Endothelial cell of umbilical vein (primary cell): ENCODE data around the gene RAD51B. TPM values are rescaled to one million over a fixed set of nuclear protein-coding genes. Genes with fewer than 3 reads are reported as not detected.
A peak's percentile ranks its signal among the peaks of the same experiment; 100 is the strongest.

ENCODE experiments used
- BruUV-seq: library from RNA; stranded (reverse); fragments of 400-500 nt; replicated peaks from 2 replicates; lab custom pipeline; 2021; lab: Mats Ljungman, UMichigan
- CTCF ChIA-PET: fragments of 300-600, 350-600 bp; sonication (Branson Sonifier 250); formaldehyde crosslinking; loops from one replicate; lab custom pipeline; 2021; ENCODE audit warnings: antibody characterized with exemption, inconsistent platforms; lab: Charles Lee
- POLR2A ChIA-PET: fragments of 300-600, 350-600 bp; sonication (Branson Sonifier 250); formaldehyde crosslinking; loops from one replicate; lab custom pipeline; 2021; ENCODE audit warnings: antibody characterized with exemption, inconsistent platforms; lab: Charles Lee
- DNase-seq: peaks from one replicate; pipeline ENCODE4 v3.0.0-alpha.2; 2011; ENCODE audit warnings: low read depth, low spot score
- FAIRE-seq: peaks from 2 replicates; lab custom pipeline; 2011; peaks lifted over from hg19 to GRCh38; lab: Jason Lieb, UNC
- H2AFZ ChIP-seq: 2 replicates; pipeline ENCODE4 v1.6.0; 2012; ENCODE audit warnings: low read depth, low read length, control low read depth, inconsistent platforms
- H3K27ac ChIP-seq: 2 replicates; pipeline ENCODE4 v1.5.1; 2011; ENCODE audit warnings: low read depth, mild to moderate bottlenecking, control low read depth, low read length, moderate library complexity; ENCODE audit not compliant: insufficient read depth
- H3K27me3 ChIP-seq, 2 experiments: 2 replicates each; pipeline versions ENCODE4 v1.6.0 to v1.6.1; 2011; ENCODE audit warnings: low read length in 2 of 2, mixed read lengths in 1 of 2; ENCODE audit not compliant: control insufficient read depth in 2 of 2, insufficient read depth in 2 of 2
- H3K36me3 ChIP-seq, 2 experiments: 2 replicates in 1 of 2; 3 replicates in 1 of 2; pipeline ENCODE4 v1.5.1; 2011; ENCODE audit warnings: low read length in 2 of 2, mild to moderate bottlenecking in 1 of 2, moderate library complexity in 1 of 2; ENCODE audit not compliant: control insufficient read depth in 2 of 2, insufficient read depth in 2 of 2; ENCODE audit errors: extremely low read depth in 1 of 2
- H3K4me1 ChIP-seq: 3 replicates; pipeline ENCODE4 v1.5.1; 2011; ENCODE audit warnings: mild to moderate bottlenecking, low read length; ENCODE audit not compliant: control insufficient read depth, insufficient read depth; ENCODE audit errors: extremely low read depth
- H3K4me2 ChIP-seq: 2 replicates; pipeline ENCODE4 v1.6.1; 2011; ENCODE audit warnings: low read length, control low read depth, mixed read lengths; ENCODE audit not compliant: insufficient read depth
- H3K4me3 ChIP-seq, 3 experiments: fragments of 200-600 bp in 1 of 3; sonication (generic), shearing (Covaris generic) in 1 of 3; replicated peaks in 1 of 3; 2 replicates each; pipeline ENCODE4 v1.5.1; 2011 to 2016; ENCODE audit warnings: control low read depth in 3 of 3, low read length in 3 of 3, mild to moderate bottlenecking in 2 of 3, inconsistent platforms in 1 of 3, low read depth in 1 of 3, moderate library complexity in 1 of 3; ENCODE audit not compliant: insufficient read depth in 1 of 3
- H3K79me2 ChIP-seq: 2 replicates; pipeline ENCODE4 v1.6.0; 2012; ENCODE audit warnings: low read length, inconsistent platforms; ENCODE audit not compliant: control insufficient read depth, insufficient read depth
- H3K9ac ChIP-seq: replicated peaks from 2 replicates; pipeline ENCODE3; 2011; ENCODE audit warnings: low read length, control low read depth; ENCODE audit not compliant: insufficient read depth; ENCODE audit errors: extremely low read depth
- H3K9me1 ChIP-seq: replicated peaks from 3 replicates; pipeline ENCODE4 v1.6.0; 2011; ENCODE audit warnings: mild to moderate bottlenecking, low read length; ENCODE audit not compliant: control insufficient read depth, insufficient read depth; ENCODE audit errors: extremely low read depth
- H3K9me3 ChIP-seq: replicated peaks from 2 replicates; pipeline ENCODE4 v1.5.1; 2012; ENCODE audit warnings: low read length, inconsistent platforms; ENCODE audit not compliant: control insufficient read depth, insufficient read depth
- H4K20me1 ChIP-seq: replicated peaks from 2 replicates; pipeline ENCODE3; 2011; ENCODE audit warnings: mild to moderate bottlenecking, low read length; ENCODE audit not compliant: control insufficient read depth, insufficient read depth; ENCODE audit errors: extremely low read depth
- CTCF ChIP-seq, 2 donors: IDR thresholded peaks; 1 replicate in 1 of 2; 2 replicates in 1 of 2; pipeline ENCODE4 v1.5.1; 2011; ENCODE audit warnings: low read length in 2 of 2, mild to moderate bottlenecking in 2 of 2, moderate library complexity in 2 of 2, control low read depth in 1 of 2, inconsistent platforms in 1 of 2, low read depth in 1 of 2; ENCODE audit not compliant: insufficient read depth in 1 of 2; ENCODE audit errors: extremely low read depth in 1 of 2
- EZH2 ChIP-seq: IDR thresholded peaks from 2 replicates; pipeline ENCODE4 v1.6.1; 2012; ENCODE audit warnings: borderline replicate concordance, low read depth, mild to moderate bottlenecking, moderate library complexity, low read length, inconsistent platforms; ENCODE audit not compliant: severe bottlenecking
- FOS ChIP-seq: IDR thresholded peaks from 2 replicates; pipeline ENCODE4 v1.6.1; 2011; ENCODE audit warnings: mild to moderate bottlenecking, low read length, moderate library complexity, borderline replicate concordance; ENCODE audit not compliant: insufficient read depth
- GATA2 ChIP-seq: IDR thresholded peaks from 2 replicates; pipeline ENCODE4 v1.7.0; 2011; ENCODE audit warnings: low read depth, mild to moderate bottlenecking, moderate library complexity, mixed read lengths, low read length; ENCODE audit not compliant: insufficient read length, insufficient read depth
- JUN ChIP-seq: IDR thresholded peaks from 2 replicates; pipeline ENCODE4 v1.6.1; 2011; ENCODE audit warnings: borderline replicate concordance, low read depth; ENCODE audit not compliant: insufficient read length, insufficient read depth
- MAX ChIP-seq: IDR thresholded peaks from 2 replicates; pipeline ENCODE4 v1.6.1; 2011; ENCODE audit not compliant: insufficient read depth, insufficient read length
- MYC ChIP-seq: IDR thresholded peaks from one replicate; pipeline ENCODE4 v1.6.1; 2011; ENCODE audit warnings: mild to moderate bottlenecking, low read depth, low read length
- POLR2A ChIP-seq: IDR thresholded peaks from 2 replicates; pipeline ENCODE4 v1.6.1; 2012; ENCODE audit warnings: low read depth, mild to moderate bottlenecking, control low read depth, low read length
- POLR2AphosphoS5 ChIP-seq: IDR thresholded peaks from 2 replicates; pipeline ENCODE4 v1.6.1; 2012; ENCODE audit warnings: low read depth, mild to moderate bottlenecking, control low read depth, low read length, moderate library complexity; ENCODE audit not compliant: insufficient read depth
- dilution Hi-C: fragments of 300-500 bp; cut with MboI; formaldehyde crosslinking; loops from one replicate; pipeline ENCODE4 v1.15.0; 2019; ENCODE audit warnings: low sequenced_read_pairs; ENCODE audit not compliant: extremely low pct_ligation_motif_present
- intact Hi-C: fragments of 100-400 bp; cut with micrococcal nuclease; formaldehyde crosslinking; loops from one replicate; pipeline ENCODE4 v1.10.0; 2022
- polyA plus RNA-seq, 4 experiments: library from polyadenylated mRNA; depleted of rRNA in 3 of 4; stranded (reverse) in 3 of 4; unstranded in 1 of 4; fragments of >200 nt; gene quantifications; 2 replicates each; pipeline versions ENCODE4 v1.2.1 to v1.2.3, GENCODE V29; 2011 to 2012; ENCODE audit warnings: missing spikeins in 1 of 4
- total RNA-seq: library from RNA; stranded (reverse); gene quantifications from 2 replicates; pipeline ENCODE4 v1.2.3, GENCODE V29; 2021

The RAD51B gene
- total and polyA plus RNA-seq, 2 donors (not counting 3 experiments of a cell fraction or from before 2014, with no cell fraction given), result 3.9 to 19.0 TPM

DNA sequence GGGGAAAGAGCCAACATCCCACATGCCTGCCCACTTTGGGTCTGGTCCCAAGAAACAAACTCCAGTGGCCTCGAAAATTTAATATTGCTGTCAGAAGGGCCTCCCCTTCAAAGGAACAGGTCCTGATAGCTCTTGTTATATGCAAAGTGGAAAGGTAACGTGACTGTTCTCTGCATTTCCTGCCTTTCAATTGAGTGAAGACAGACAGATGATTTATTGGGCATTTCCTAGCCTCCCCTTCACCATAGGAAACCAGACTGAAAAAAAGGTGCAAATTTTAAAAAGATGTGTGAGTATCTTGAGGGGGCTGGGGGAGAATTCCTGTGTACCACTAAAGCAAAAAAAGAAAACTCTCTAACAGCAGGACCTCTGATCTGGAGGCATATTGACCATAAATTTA lies 738.1 kb downstream of the RAD51B start:
- ChIA-PET POLR2A (interaction anchor here (0.5 kb wide), 1 partner anchor 52 kb away, joined by 4 read pairs; no protein-coding TSS in a partner anchor), CTCF (interaction anchor here (0.6 kb wide), 1 partner anchor 613 kb away, joined by 4 read pairs; no protein-coding TSS in a partner anchor)
- H3K27ac ChIP-seq, result no peak overlapping the region
- dilution Hi-C loops, result no loop called here
- TF ChIP-seq GATA2 (no peak), FOS (no peak), POLR2A (no peak), MAX (no peak)
- H3K4me1 ChIP-seq, result peaks cover 33% of the 10 kb centered on the region
- DNase-seq, result peak; percentile 59
- H3K36me3 ChIP-seq, result no peaks in the 10 kb centered on the region
- no peaks in the 10 kb centered on the region for H3K79me2 ChIP-seq
- H3K4me2 ChIP-seq, result no peak overlapping the region
- no peaks in the 10 kb centered on the region for H3K27me3 ChIP-seq
- intact Hi-C loops, result loop anchor here (5.0 kb wide), 1 partner anchor 310 kb away; no protein-coding TSS in a partner anchor
- no peaks in the 10 kb centered on the region for H3K9me1 ChIP-seq
- no peak overlapping the region for H3K4me3 ChIP-seq
- H2AFZ ChIP-seq, result no peak overlapping the region
- no peaks in the 10 kb centered on the region for H3K9me3 ChIP-seq
- no peaks in the 10 kb centered on the region for H4K20me1 ChIP-seq
- peak; percentile 64 for FAIRE-seq
- H3K9ac ChIP-seq, result no peak overlapping the region
- BruUV-seq, result no TSS peak

DNA sequence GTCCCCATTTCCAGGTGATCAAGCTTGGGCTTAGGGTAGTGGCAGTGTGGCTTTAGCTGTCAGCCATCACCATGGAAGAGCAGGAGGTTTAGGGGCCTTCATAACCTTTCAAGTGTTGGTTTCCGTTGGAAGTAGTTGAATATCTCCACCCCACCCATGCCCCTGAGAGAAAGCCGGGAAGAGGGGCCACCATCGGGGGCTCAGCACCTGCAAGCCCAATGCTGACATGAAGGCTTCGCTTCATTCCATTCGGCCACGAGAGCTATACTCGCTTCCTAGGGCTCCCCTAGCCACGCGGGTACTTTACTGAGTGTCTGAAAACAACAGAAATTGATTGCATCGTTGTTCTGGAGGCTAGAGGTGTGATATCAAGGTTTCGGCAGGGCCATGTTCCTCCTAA lies 738.5 kb downstream of the RAD51B start:
- Histone ChIP-seq H3K4me2 (no peak overlapping the region), H4K20me1 (no peaks in the 10 kb centered on the region), H3K4me1 (peaks cover 28% of the 10 kb centered on the region), H2AFZ (no peak overlapping the region), H3K79me2 (no peaks in the 10 kb centered on the region), H3K4me3 (no peak overlapping the region), H3K27me3 (no peaks in the 10 kb centered on the region), H3K36me3 (no peaks in the 10 kb centered on the region), H3K9ac (no peak overlapping the region), H3K9me1 (no peaks in the 10 kb centered on the region), H3K27ac (no peak overlapping the region), H3K9me3 (no peaks in the 10 kb centered on the region)
- intact Hi-C loops (loop anchor here (5.0 kb wide), 1 partner anchor 311 kb away; no protein-coding TSS in a partner anchor), dilution Hi-C loops (no loop called here)
- CTCF ChIA-PET, result no interaction called here
- DNase-seq, result no peak
- POLR2A ChIA-PET, result no interaction called here
- no TSS peak for BruUV-seq
- no peak for FAIRE-seq
- TF ChIP-seq JUN, result no peak
- no peak for TF ChIP-seq MYC
- TF ChIP-seq FOS, result no peak
- no peak for TF ChIP-seq EZH2
- no peak for TF ChIP-seq GATA2
- no peak for TF ChIP-seq POLR2A
- TF ChIP-seq POLR2AphosphoS5, result no peak
- TF ChIP-seq MAX, result no peak
- TF ChIP-seq CTCF (IDR thresholded peaks at IDR 0.05; ENCODE audit: extremely low read depth in 1 of 2, insufficient read depth in 1 of 2, low read depth in 1 of 2, low read length in 2 of 2), result no peak
